ENCODE measurements around the gene RESF1.

RESF1 gene

DNA sequence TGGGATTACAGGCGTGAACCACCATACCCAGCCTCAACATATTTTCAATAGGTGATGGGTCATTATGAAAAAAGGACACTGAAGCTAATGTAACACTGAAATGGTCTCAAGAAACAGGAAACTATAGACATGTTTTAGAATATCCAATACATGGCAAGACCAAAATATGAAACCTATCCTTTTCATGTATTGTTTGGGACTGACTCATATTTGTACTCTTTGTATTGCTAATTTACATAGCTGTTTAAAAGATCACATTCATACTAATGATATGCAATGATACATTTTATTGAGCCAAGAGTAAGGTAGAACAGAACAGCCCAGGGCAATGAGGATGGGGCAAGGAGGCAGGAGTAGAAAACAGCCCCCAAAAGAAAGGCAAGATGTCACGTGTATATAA, 32.6 kb downstream of the RESF1 start:
- no peak overlapping the region for H3K4ac ChIP-seq (ENCODE audit: low read depth, low read length)
- no peak overlapping the region for H3K27ac ChIP-seq (ENCODE audit: low read depth, low read length)
- H3K36me3 ChIP-seq (ENCODE audit: control insufficient read depth, insufficient read depth, low read length): peaks cover 5% of the 10 kb centered on the region
- no peak overlapping the region for H2BK5ac ChIP-seq (ENCODE audit: low read length)
- H3K79me1 ChIP-seq (ENCODE audit: low read length): peaks cover 3% of the 10 kb centered on the region
- H3K4me1 ChIP-seq (ENCODE audit: control insufficient read depth, low read depth, low read length): no peaks in the 10 kb centered on the region
- H2AK5ac ChIP-seq (ENCODE audit: low read length): no peak overlapping the region
- no peak overlapping the region for H3K4me2 ChIP-seq (ENCODE audit: low read length)
- no peaks in the 10 kb centered on the region for H3K27me3 ChIP-seq (ENCODE audit: insufficient read depth, low read length, poor library complexity)
- H3K56ac ChIP-seq (ENCODE audit: low read length): no peak overlapping the region
- H3K4me3 ChIP-seq (ENCODE audit: low read length): no peak overlapping the region
- H3K18ac ChIP-seq (ENCODE audit: low read length): no peak overlapping the region
- no peak overlapping the region for H3K9ac ChIP-seq (ENCODE audit: low read length)
- no peak overlapping the region for H2BK15ac ChIP-seq (replicated peaks; ENCODE audit: low read depth)
- no peak overlapping the region for H3K23ac ChIP-seq (ENCODE audit: low read length)
- no peak overlapping the region for H4K8ac ChIP-seq (ENCODE audit: low read depth, low read length)
- no peak overlapping the region for H4K5ac ChIP-seq (ENCODE audit: low read length)
- peaks cover 2% of the 10 kb centered on the region for H3K79me2 ChIP-seq (ENCODE audit: control insufficient read depth, insufficient read depth, low read length)
- no CpG with 5 or more reads among the region's 2 CpGs for WGBS (ENCODE audit: extremely low coverage, insufficient coverage, low lambda C conversion rate)
- H2BK120ac ChIP-seq (ENCODE audit: low read depth, low read length): no peak overlapping the region
- no peak for DNase-seq

DNA sequence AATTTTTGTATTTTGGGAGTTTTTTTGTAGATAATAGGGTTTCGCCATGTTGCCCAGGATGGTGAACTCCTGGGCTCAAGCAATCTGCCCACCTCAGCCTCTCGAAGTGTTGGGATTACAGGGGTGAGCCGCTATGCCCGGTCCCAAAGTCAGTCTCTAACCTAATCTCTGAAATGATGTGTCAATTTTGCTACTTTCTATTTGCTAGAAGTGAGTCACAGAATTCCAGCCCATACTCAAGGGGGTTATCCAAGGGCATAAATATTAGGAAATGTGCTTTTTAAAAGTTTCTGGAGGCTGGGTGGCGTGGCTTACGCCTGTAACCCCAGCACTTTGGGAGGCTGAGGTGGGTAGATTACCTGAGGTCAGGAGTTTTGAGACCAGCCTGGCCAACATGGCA, 40.5 kb downstream of the RESF1 start:
- Histone ChIP-seq H3K36me3 (ENCODE audit: control insufficient read depth, insufficient read depth, low read length) (peaks cover 9% of the 10 kb centered on the region), H3K27ac (ENCODE audit: low read depth, low read length) (no peak overlapping the region), H3K79me2 (ENCODE audit: control insufficient read depth, insufficient read depth, low read length) (no peaks in the 10 kb centered on the region), H4K8ac (ENCODE audit: low read depth, low read length) (no peak overlapping the region), H3K56ac (ENCODE audit: low read length) (no peak overlapping the region), H3K79me1 (ENCODE audit: low read length) (no peaks in the 10 kb centered on the region), H2BK120ac (ENCODE audit: low read depth, low read length) (no peak overlapping the region), H3K18ac (ENCODE audit: low read length) (no peak overlapping the region), H3K4me1 (ENCODE audit: control insufficient read depth, low read depth, low read length) (no peaks in the 10 kb centered on the region), H2BK15ac (replicated peaks; ENCODE audit: low read depth) (no peak overlapping the region), H3K4ac (ENCODE audit: low read depth, low read length) (no peak overlapping the region), H3K23ac (ENCODE audit: low read length) (no peak overlapping the region), H3K9ac (ENCODE audit: low read length) (no peak overlapping the region), H2BK5ac (ENCODE audit: low read length) (no peak overlapping the region), H3K4me3 (ENCODE audit: low read length) (no peak overlapping the region), H3K27me3 (ENCODE audit: insufficient read depth, low read length, poor library complexity) (no peaks in the 10 kb centered on the region), H3K4me2 (ENCODE audit: low read length) (no peak overlapping the region), H4K5ac (ENCODE audit: low read length) (no peak overlapping the region), H2AK5ac (ENCODE audit: low read length) (no peak overlapping the region)
- WGBS (ENCODE audit: extremely low coverage, insufficient coverage, low lambda C conversion rate): no CpG with 5 or more reads among the region's 6 CpGs
- no peak for DNase-seq

DNA sequence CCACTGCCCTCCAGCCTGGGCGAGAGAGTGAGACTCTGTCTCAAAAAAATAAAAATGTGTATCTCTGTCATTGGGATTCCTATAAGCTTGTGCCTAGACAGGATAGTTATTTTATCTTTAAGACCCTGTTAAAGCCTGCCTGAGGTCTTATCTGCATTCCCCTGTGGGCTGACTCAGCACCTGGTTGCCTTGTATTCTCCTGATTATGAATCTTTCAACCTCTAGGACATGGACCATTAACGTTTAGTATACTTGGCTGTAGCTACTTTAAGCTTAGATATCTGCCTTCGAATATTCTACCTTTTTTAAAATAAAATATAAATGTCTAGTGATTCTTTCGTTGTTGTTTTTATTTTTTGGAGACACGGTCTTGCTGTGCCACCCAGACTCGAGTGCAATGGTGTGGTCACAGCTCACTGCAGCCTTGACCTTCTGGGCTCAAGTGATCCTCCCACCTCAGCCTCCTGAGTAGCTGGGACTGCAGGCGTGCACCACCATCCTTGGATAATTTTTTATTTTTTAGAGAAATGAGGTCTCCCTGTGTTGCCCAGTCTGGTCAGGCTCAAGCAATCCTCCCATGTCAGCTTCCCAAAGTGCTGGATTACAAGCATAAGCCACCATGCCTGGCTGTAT, 41.3 kb downstream of the RESF1 start:
- H3K4me2 ChIP-seq (ENCODE audit: low read length): no peak overlapping the region
- no peak overlapping the region for H3K27ac ChIP-seq (ENCODE audit: low read depth, low read length)
- no peak overlapping the region for H4K5ac ChIP-seq (ENCODE audit: low read length)
- no peak overlapping the region for H3K4ac ChIP-seq (ENCODE audit: low read depth, low read length)
- H3K4me1 ChIP-seq (ENCODE audit: control insufficient read depth, low read depth, low read length): no peaks in the 10 kb centered on the region
- no CpG with 5 or more reads among the region's 7 CpGs for WGBS (ENCODE audit: extremely low coverage, insufficient coverage, low lambda C conversion rate)
- H3K79me1 ChIP-seq (ENCODE audit: low read length): no peaks in the 10 kb centered on the region
- no peak overlapping the region for H3K9ac ChIP-seq (ENCODE audit: low read length)
- peaks cover 9% of the 10 kb centered on the region for H3K36me3 ChIP-seq (ENCODE audit: control insufficient read depth, insufficient read depth, low read length)
- H2BK15ac ChIP-seq (replicated peaks; ENCODE audit: low read depth): no peak overlapping the region
- H3K23ac ChIP-seq (ENCODE audit: low read length): no peak overlapping the region
- no peak overlapping the region for H2BK5ac ChIP-seq (ENCODE audit: low read length)
- no peak overlapping the region for H3K56ac ChIP-seq (ENCODE audit: low read length)
- H2BK120ac ChIP-seq (ENCODE audit: low read depth, low read length): no peak overlapping the region
- DNase-seq: no peak
- no peak overlapping the region for H3K4me3 ChIP-seq (ENCODE audit: low read length)
- no peak overlapping the region for H3K18ac ChIP-seq (ENCODE audit: low read length)
- H2AK5ac ChIP-seq (ENCODE audit: low read length): no peak overlapping the region
- no peaks in the 10 kb centered on the region for H3K79me2 ChIP-seq (ENCODE audit: control insufficient read depth, insufficient read depth, low read length)
- H3K27me3 ChIP-seq (ENCODE audit: insufficient read depth, low read length, poor library complexity): no peaks in the 10 kb centered on the region
- H4K8ac ChIP-seq (ENCODE audit: low read depth, low read length): no peak overlapping the region

DNA sequence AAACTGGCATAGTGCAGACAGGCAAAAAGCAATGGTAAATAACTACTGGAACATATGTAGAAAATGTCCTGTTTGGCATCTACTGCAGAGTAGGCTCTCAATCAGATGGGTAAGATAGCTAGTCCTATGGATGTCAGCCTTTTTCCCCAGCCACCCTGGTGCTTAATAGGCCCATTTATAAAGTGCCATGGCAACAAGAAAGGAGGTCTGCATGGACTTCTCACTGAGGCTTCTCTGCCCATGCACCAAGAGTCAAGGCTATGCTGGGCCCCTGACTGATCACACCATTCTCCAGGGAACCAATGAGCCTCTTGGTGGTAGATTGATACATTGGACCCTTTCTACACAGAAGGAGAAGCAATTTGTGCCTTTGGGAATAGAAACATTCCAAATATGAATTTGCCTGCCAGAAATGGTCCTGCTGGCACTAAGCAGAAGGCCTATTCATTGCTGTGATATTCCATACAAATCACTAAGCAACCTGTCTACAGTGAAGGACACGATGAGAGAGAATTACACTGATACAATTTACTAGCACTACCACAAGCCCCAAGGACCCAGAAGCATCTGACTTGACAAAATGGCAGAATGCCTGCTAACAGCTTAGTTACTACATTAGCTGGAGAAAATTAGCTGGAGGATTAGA, 43.8 kb downstream of the RESF1 start:
- Histone ChIP-seq H3K56ac (ENCODE audit: low read length) (no peak overlapping the region), H2BK5ac (ENCODE audit: low read length) (no peak overlapping the region), H3K9ac (ENCODE audit: low read length) (no peak overlapping the region), H3K4me2 (ENCODE audit: low read length) (no peak overlapping the region), H3K36me3 (ENCODE audit: control insufficient read depth, insufficient read depth, low read length) (peaks cover 1% of the 10 kb centered on the region), H3K4me3 (ENCODE audit: low read length) (no peak overlapping the region), H3K79me1 (ENCODE audit: low read length) (no peaks in the 10 kb centered on the region), H3K4me1 (ENCODE audit: control insufficient read depth, low read depth, low read length) (no peaks in the 10 kb centered on the region), H3K18ac (ENCODE audit: low read length) (no peak overlapping the region), H3K4ac (ENCODE audit: low read depth, low read length) (no peak overlapping the region), H4K8ac (ENCODE audit: low read depth, low read length) (no peak overlapping the region), H2AK5ac (ENCODE audit: low read length) (no peak overlapping the region), H3K23ac (ENCODE audit: low read length) (no peak overlapping the region), H3K27ac (ENCODE audit: low read depth, low read length) (no peak overlapping the region), H4K5ac (ENCODE audit: low read length) (no peak overlapping the region), H3K27me3 (ENCODE audit: insufficient read depth, low read length, poor library complexity) (no peaks in the 10 kb centered on the region), H3K79me2 (ENCODE audit: control insufficient read depth, insufficient read depth, low read length) (no peaks in the 10 kb centered on the region), H2BK15ac (replicated peaks; ENCODE audit: low read depth) (no peak overlapping the region), H2BK120ac (ENCODE audit: low read depth, low read length) (no peak overlapping the region)
- WGBS (ENCODE audit: extremely low coverage, insufficient coverage, low lambda C conversion rate): no CpG with 5 or more reads among the region's 1 CpG
- no peak for DNase-seq

DNA sequence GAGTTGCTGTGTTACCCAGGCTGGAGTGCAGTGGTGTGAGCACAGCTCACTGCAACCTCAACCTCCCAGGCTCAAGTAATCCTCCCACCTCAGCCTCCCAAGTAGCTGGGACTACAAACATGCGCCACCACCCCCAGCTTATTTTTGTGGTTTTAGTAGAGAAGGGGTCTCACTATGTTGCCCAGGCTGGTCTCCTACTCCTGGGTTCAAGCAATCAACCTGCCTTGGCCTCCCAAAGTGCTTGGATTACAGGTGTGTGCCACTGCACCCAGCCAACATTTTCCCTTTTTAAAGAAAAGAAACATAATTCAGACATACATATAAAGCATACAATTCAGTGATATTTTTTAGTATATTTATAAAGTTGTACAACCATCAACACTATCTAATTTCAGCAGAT, 44.4 kb downstream of the RESF1 start:
- H3K4me1 ChIP-seq (ENCODE audit: control insufficient read depth, low read depth, low read length): no peaks in the 10 kb centered on the region
- H3K23ac ChIP-seq (ENCODE audit: low read length): no peak overlapping the region
- no peak overlapping the region for H3K4me2 ChIP-seq (ENCODE audit: low read length)
- no peak overlapping the region for H2AK5ac ChIP-seq (ENCODE audit: low read length)
- H4K8ac ChIP-seq (ENCODE audit: low read depth, low read length): no peak overlapping the region
- no peak for DNase-seq
- no peak overlapping the region for H3K4ac ChIP-seq (ENCODE audit: low read depth, low read length)
- H4K5ac ChIP-seq (ENCODE audit: low read length): no peak overlapping the region
- H3K18ac ChIP-seq (ENCODE audit: low read length): no peak overlapping the region
- peaks cover 1% of the 10 kb centered on the region for H3K36me3 ChIP-seq (ENCODE audit: control insufficient read depth, insufficient read depth, low read length)
- H3K56ac ChIP-seq (ENCODE audit: low read length): no peak overlapping the region
- H2BK5ac ChIP-seq (ENCODE audit: low read length): no peak overlapping the region
- no peak overlapping the region for H2BK15ac ChIP-seq (replicated peaks; ENCODE audit: low read depth)
- no CpG with 5 or more reads among the region's 1 CpG for WGBS (ENCODE audit: extremely low coverage, insufficient coverage, low lambda C conversion rate)
- no peaks in the 10 kb centered on the region for H3K79me2 ChIP-seq (ENCODE audit: control insufficient read depth, insufficient read depth, low read length)
- H3K4me3 ChIP-seq (ENCODE audit: low read length): no peak overlapping the region
- no peak overlapping the region for H3K27ac ChIP-seq (ENCODE audit: low read depth, low read length)
- H2BK120ac ChIP-seq (ENCODE audit: low read depth, low read length): no peak overlapping the region
- H3K9ac ChIP-seq (ENCODE audit: low read length): no peak overlapping the region
- H3K79me1 ChIP-seq (ENCODE audit: low read length): no peaks in the 10 kb centered on the region
- no peaks in the 10 kb centered on the region for H3K27me3 ChIP-seq (ENCODE audit: insufficient read depth, low read length, poor library complexity)
